Measurements from ENCODE around the gene PRH1. TPM values are rescaled to one million over a fixed set of nuclear protein-coding genes. Genes with fewer than 3 reads are reported as not detected.

Gene PRH1
- total and polyA plus RNA-seq, 2 experiments from 2014 or later: 19.0 to 42.9 TPM

- ATAC-seq (no peak), DNase-seq (ENCODE audit: low spot score) (peak; percentile 27)
- H3K4me3 Mint-ChIP-seq: no peak overlapping the region
- H3K9me2 ChIP-seq (ENCODE audit: insufficient read depth): no peaks in the 10 kb centered on the region
- no peaks in the 10 kb centered on the region; the same call in 2 of the 3 replicates for H3K9me3 Mint-ChIP-seq
- H3K4me1 Mint-ChIP-seq: no peaks in the 10 kb centered on the region
- no peak overlapping the region for H2AFZ ChIP-seq
- no peaks in the 10 kb centered on the region for H4K20me1 ChIP-seq (replicated peaks; ENCODE audit: insufficient read depth)
- no peak overlapping the region for H3K27ac Mint-ChIP-seq
- H3K4me1 ChIP-seq (ENCODE audit: insufficient read depth): no peaks in the 10 kb centered on the region
- no peaks in the 10 kb centered on the region for H3K27me3 ChIP-seq (ENCODE audit: insufficient read depth)
- H3K79me2 ChIP-seq (replicated peaks; ENCODE audit: insufficient read depth): no peaks in the 10 kb centered on the region
- no peak overlapping the region for H3K4me3 ChIP-seq
- no peaks in the 10 kb centered on the region for H3K27me3 Mint-ChIP-seq (ENCODE audit: insufficient read depth, low read depth, poor library complexity)
- TF ChIP-seq ZNF114 (CRISPR knock-in tag; IDR thresholded peaks at IDR 0.05): no peak
- no peak for TF ChIP-seq ETS1 (IDR thresholded peaks at IDR 0.05)
- peak; percentile 46 to 60 for TF ChIP-seq CTCF (conservative IDR thresholded peaks at IDR 0.05; ENCODE audit: low read depth in 2 of 2)
- TF ChIP-seq, protein P1, sequence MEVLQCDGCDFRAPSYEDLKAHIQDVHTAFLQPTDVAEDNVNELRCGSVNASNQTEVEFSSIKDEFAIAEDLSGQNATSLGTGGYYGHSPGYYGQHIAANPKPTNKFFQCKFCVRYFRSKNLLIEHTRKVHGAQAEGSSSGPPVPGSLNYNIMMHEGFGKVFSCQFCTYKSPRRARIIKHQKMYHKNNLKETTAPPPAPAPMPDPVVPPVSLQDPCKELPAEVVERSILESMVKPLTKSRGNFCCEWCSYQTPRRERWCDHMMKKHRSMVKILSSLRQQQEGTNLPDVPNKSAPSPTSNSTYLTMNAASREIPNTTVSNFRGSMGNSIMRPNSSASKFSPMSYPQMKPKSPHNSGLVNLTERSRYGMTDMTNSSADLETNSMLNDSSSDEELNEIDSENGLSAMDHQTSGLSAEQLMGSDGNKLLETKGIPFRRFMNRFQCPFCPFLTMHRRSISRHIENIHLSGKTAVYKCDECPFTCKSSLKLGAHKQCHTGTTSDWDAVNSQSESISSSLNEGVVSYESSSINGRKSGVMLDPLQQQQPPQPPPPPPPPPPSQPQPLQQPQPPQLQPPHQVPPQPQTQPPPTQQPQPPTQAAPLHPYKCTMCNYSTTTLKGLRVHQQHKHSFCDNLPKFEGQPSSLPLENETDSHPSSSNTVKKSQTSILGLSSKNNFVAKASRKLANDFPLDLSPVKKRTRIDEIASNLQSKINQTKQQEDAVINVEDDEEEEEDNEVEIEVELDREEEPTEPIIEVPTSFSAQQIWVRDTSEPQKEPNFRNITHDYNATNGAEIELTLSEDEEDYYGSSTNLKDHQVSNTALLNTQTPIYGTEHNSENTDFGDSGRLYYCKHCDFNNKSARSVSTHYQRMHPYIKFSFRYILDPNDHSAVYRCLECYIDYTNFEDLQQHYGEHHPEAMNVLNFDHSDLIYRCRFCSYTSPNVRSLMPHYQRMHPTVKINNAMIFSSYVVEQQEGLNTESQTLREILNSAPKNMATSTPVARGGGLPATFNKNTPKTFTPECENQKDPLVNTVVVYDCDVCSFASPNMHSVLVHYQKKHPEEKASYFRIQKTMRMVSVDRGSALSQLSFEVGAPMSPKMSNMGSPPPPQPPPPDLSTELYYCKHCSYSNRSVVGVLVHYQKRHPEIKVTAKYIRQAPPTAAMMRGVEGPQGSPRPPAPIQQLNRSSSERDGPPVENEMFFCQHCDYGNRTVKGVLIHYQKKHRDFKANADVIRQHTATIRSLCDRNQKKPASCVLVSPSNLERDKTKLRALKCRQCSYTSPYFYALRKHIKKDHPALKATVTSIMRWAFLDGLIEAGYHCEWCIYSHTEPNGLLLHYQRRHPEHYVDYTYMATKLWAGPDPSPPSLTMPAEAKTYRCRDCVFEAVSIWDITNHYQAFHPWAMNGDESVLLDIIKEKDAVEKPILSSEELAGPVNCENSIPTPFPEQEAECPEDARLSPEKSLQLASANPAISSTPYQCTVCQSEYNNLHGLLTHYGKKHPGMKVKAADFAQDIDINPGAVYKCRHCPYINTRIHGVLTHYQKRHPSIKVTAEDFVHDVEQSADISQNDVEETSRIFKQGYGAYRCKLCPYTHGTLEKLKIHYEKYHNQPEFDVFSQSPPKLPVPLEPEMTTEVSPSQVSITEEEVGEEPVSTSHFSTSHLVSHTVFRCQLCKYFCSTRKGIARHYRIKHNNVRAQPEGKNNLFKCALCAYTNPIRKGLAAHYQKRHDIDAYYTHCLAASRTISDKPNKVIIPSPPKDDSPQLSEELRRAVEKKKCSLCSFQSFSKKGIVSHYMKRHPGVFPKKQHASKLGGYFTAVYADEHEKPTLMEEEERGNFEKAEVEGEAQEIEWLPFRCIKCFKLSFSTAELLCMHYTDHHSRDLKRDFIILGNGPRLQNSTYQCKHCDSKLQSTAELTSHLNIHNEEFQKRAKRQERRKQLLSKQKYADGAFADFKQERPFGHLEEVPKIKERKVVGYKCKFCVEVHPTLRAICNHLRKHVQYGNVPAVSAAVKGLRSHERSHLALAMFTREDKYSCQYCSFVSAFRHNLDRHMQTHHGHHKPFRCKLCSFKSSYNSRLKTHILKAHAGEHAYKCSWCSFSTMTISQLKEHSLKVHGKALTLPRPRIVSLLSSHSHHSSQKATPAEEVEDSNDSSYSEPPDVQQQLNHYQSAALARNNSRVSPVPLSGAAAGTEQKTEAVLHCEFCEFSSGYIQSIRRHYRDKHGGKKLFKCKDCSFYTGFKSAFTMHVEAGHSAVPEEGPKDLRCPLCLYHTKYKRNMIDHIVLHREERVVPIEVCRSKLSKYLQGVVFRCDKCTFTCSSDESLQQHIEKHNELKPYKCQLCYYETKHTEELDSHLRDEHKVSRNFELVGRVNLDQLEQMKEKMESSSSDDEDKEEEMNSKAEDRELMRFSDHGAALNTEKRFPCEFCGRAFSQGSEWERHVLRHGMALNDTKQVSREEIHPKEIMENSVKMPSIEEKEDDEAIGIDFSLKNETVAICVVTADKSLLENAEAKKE (CRISPR knock-in tag; IDR thresholded peaks at IDR 0.05): no peak
- TF ChIP-seq NANOG (IDR thresholded peaks at IDR 0.05; ENCODE audit: borderline replicate concordance): no peak
- H3K36me3 ChIP-seq (ENCODE audit: insufficient read depth): no peaks in the 10 kb centered on the region
- H3F3A ChIP-seq (replicated peaks; ENCODE audit: low read depth): no peaks in the 10 kb centered on the region
- H3K27ac ChIP-seq (ENCODE audit: low read depth): no peak overlapping the region
- peaks cover 3% of the 10 kb centered on the region; the same call in 1 of the 3 replicates for H3K36me3 Mint-ChIP-seq (ENCODE audit: low read depth)
- no peak overlapping the region for H3K4me2 ChIP-seq
Measured at GRCh38 chr12:10867381-10867780, 16.7 kb downstream of the PRH1 start.

Measured in GM23338 (cell line).